Astrocyte (in vitro differentiated cells and primary cell): ENCODE data around the gene IQCC.

Source experiments
- CTCF ChIP-seq: IDR thresholded peaks from 2 replicates; pipeline ENCODE4 v1.5.1; 2011; ENCODE audit warnings: low read depth, mild to moderate bottlenecking, inconsistent platforms, low read length, moderate library complexity; ENCODE audit not compliant: insufficient read depth
- EZH2 ChIP-seq: IDR thresholded peaks from 2 replicates; pipeline ENCODE4 v1.6.1; 2012; ENCODE audit warnings: mild to moderate bottlenecking, low read length, inconsistent platforms; ENCODE audit not compliant: insufficient read depth

DNA sequence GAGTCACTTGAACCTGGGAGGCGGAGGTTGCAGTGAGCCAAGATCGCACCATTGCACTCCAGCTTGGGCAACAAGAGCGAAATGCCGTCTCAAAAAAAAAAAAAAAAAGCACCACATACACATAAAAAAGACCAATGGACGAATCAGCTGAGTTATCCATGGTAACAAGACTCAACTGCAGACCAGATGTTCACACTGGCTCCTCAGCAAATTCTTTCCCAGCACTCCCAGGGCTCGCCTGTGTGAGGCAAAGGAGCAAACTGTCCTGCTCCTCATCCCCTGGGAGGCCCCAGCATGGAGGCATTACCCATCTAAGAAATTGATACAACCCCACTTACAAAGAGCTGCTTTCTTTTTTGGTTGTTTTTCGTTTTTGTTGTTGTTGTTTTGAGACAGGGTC, 13.6 kb downstream of the IQCC start:
- no peak for TF ChIP-seq CTCF
- TF ChIP-seq EZH2: no peak
